Esophagus muscularis mucosa (tissue), 4 donors: ENCODE data around the gene CELF2. TPM values are rescaled to one million over a fixed set of nuclear protein-coding genes. Genes with fewer than 3 reads are reported as not detected.

Experiments used
- DNase-seq: peaks from one replicate; pipeline ENCODE4 v3.0.0-alpha.2; 2017; ENCODE audit errors: extremely low spot score
- H3K27ac ChIP-seq, 4 donors: fragments of 200-600 bp; sonication (generic); replicated peaks in 1 of 4; 1 replicate in 3 of 4; 2 replicates in 1 of 4; pipeline ENCODE4 v1.5.1; 2016 to 2019; ENCODE audit warnings: mild to moderate bottlenecking in 1 of 4
- H3K27me3 ChIP-seq, 4 donors: fragments of 200-600 bp; sonication (generic); one replicate each; pipeline versions ENCODE4 v1.5.1 to v1.6.0; 2016 to 2019
- H3K36me3 ChIP-seq, 4 donors: fragments of 200-600 bp; sonication (generic); one replicate each; pipeline ENCODE4 v1.5.1; 2016 to 2019
- H3K4me1 ChIP-seq, 4 donors: fragments of 200-600 bp; sonication (generic); one replicate each; pipeline ENCODE4 v1.5.1; 2016 to 2019
- H3K4me3 ChIP-seq, 4 donors: fragments of 200-600 bp; sonication (generic); 1 replicate in 2 of 4; 2 replicates in 2 of 4; pipeline ENCODE4 v1.5.1; 2016 to 2019; ENCODE audit warnings: mild to moderate bottlenecking in 4 of 4, moderate library complexity in 1 of 4
- H3K9me3 ChIP-seq, 4 donors: fragments of 200-600 bp; sonication (generic); 1 replicate in 3 of 4; 2 replicates in 1 of 4; pipeline ENCODE4 v1.5.1; 2016 to 2019
- CTCF ChIP-seq, 3 experiments: fragments of 200-600 bp in 2 of 3; fragments of 450-650 bp in 1 of 3; sonication (generic) in 2 of 3; IDR thresholded peaks; one replicate each; pipeline ENCODE4 v1.5.1; 2017 to 2019; ENCODE audit warnings: antibody characterized with exemption in 3 of 3, mild to moderate bottlenecking in 2 of 3, moderate library complexity in 1 of 3
- EP300 ChIP-seq: sonication (generic); formaldehyde crosslinking; IDR thresholded peaks from one replicate; pipeline ENCODE4 v1.6.1; 2017; ENCODE audit warnings: antibody characterized with exemption
- POLR2A ChIP-seq: fragments of 450-650 bp; IDR thresholded peaks from one replicate; pipeline ENCODE4 v1.6.1; 2017; ENCODE audit warnings: antibody characterized with exemption, moderate library complexity, mild to moderate bottlenecking, low read depth
- POLR2AphosphoS5 ChIP-seq, 2 donors: sonication (generic); formaldehyde crosslinking; IDR thresholded peaks; one replicate each; pipeline ENCODE4 v1.6.1; 2017; ENCODE audit warnings: antibody characterized with exemption in 2 of 2
- WGBS: methylation state at CpG from one replicate; pipeline ENCODE4 v1.1.5; 2018; 5-methylcytosine and 5-hydroxymethylcytosine counted together
- intact Hi-C: fragments of 100-400 bp; cut with DNase I; formaldehyde crosslinking; loops from one replicate; pipeline ENCODE4 v1.15.1; 2023
- total RNA-seq, 4 donors: library from RNA; depleted of rRNA; stranded (reverse); fragments of >200 nt; gene quantifications; one replicate each; pipeline versions ENCODE4 v1.1.0 to v1.2.1, GENCODE V29; 2016

The CELF2 gene
- total RNA-seq, 4 donors from 2014 or later = 81.8 to 128 (median 104) TPM

- 71% methylated on average over 3 of the region's 3 CpGs for WGBS
- peaks cover 30 to 72% (median 44%) of the 10 kb centered on the region in 4 donors for H3K4me1 ChIP-seq
These were observed 180.2 kb downstream of the CELF2 start for GRCh38 chr10:11197878-11198277.

GRCh38 chr10:11201911-11202310 lies 184.2 kb downstream of the CELF2 start:
- Histone ChIP-seq H3K27me3 (no peaks in the 10 kb centered on the region), H3K27ac (no peak overlapping the region), H3K9me3 (peaks cover 0 to 5% (median 0%) of the 10 kb centered on the region in 4 donors), H3K36me3 (peaks cover 0 to 48% (median 10%) of the 10 kb centered on the region in 4 donors), H3K4me1 (peaks cover 7 to 59% (median 29%) of the 10 kb centered on the region in 4 donors), H3K4me3 (no peak overlapping the region)
- no peak for DNase-seq
- TF ChIP-seq POLR2A (no peak), POLR2AphosphoS5 (IDR thresholded peaks at IDR 0.05) (no peak), EP300 (no peak), CTCF (IDR thresholded peaks at IDR 0.05) (no peak)
- 75% methylated on average over 5 of the region's 5 CpGs for WGBS
- intact Hi-C loops = no loop called here

More at GRCh38 chr10:11197878-11198277, 180.2 kb downstream of the CELF2 start:
- no peaks in the 10 kb centered on the region for H3K27me3 ChIP-seq
- H3K4me3 ChIP-seq = no peak overlapping the region
- TF ChIP-seq POLR2AphosphoS5 (IDR thresholded peaks at IDR 0.05) = no peak
- TF ChIP-seq POLR2A = no peak
- TF ChIP-seq EP300 = no peak
- TF ChIP-seq CTCF (IDR thresholded peaks at IDR 0.05) = no peak
- no peak overlapping the region for H3K27ac ChIP-seq
- intact Hi-C loops = no loop called here
- DNase-seq = no peak
- H3K36me3 ChIP-seq = peaks cover 0 to 18% (median 4%) of the 10 kb centered on the region in 4 donors
- H3K9me3 ChIP-seq = peaks cover 0 to 5% (median 0%) of the 10 kb centered on the region in 4 donors

GRCh38 chr10:11204351-11204942 lies 186.8 kb downstream of the CELF2 start:
- intact Hi-C loops = no loop called here
- Histone ChIP-seq H3K4me1 (peaks cover 6 to 54% (median 27%) of the 10 kb centered on the region in 4 donors), H3K9me3 (peaks cover 0 to 5% (median 0%) of the 10 kb centered on the region in 4 donors), H3K36me3 (peaks cover 0 to 48% (median 10%) of the 10 kb centered on the region in 4 donors), H3K27ac (no peak overlapping the region), H3K27me3 (no peaks in the 10 kb centered on the region), H3K4me3 (no peak overlapping the region)
- DNase-seq = no peak
- WGBS = 77% methylated on average over 10 of the region's 19 CpGs
- TF ChIP-seq EP300 (no peak), CTCF (IDR thresholded peaks at IDR 0.05) (no peak), POLR2AphosphoS5 (IDR thresholded peaks at IDR 0.05) (no peak), POLR2A (no peak)

GRCh38 chr10:11205030-11205772 lies 187.5 kb downstream of the CELF2 start:
- H3K4me1 ChIP-seq = peaks cover 14 to 59% (median 33%) of the 10 kb centered on the region in 4 donors
- no peak overlapping the region for H3K4me3 ChIP-seq
- 95% methylated on average over 13 of the region's 13 CpGs for WGBS
- TF ChIP-seq POLR2AphosphoS5 (IDR thresholded peaks at IDR 0.05) (no peak), POLR2A (no peak), CTCF (IDR thresholded peaks at IDR 0.05) (no peak)
- H3K36me3 ChIP-seq = peaks cover 0 to 46% (median 10%) of the 10 kb centered on the region in 4 donors
- H3K27ac ChIP-seq = no peak overlapping the region
- peaks cover 0 to 5% (median 0%) of the 10 kb centered on the region in 4 donors for H3K9me3 ChIP-seq
- H3K27me3 ChIP-seq = no peaks in the 10 kb centered on the region
- intact Hi-C loops = no loop called here
- DNase-seq = no peak
